ENCODE results near the gene RBFOX2. TPM values are rescaled to one million over a fixed set of nuclear protein-coding genes. Genes with fewer than 3 reads are reported as not detected.
"Not testable (repeated sequence)": the region's sequence is repeated elsewhere in the genome, so short reads cannot be mapped to it uniquely, and the experiment has no call there.

The RBFOX2 gene
- total RNA-seq, result 74.4 TPM
- long read RNA-seq, partial matches to known transcripts, result 3 of 71 reads
- long read RNA-seq, other reads (novel, unspliced or antisense), result 66 of 71 reads

GRCh38 chr22:36028646-36029405, at the start of gene RBFOX2:
Gene RBFOX2, minus strand, starts transcription at chr22:36028824. Its CDS starts 399 bp downstream, at chr22:36028425.
- peak; percentile 98 for DNase-seq
- intact Hi-C loops (cut with DNase I), result no loop called here
- peak; percentile 97 for ATAC-seq (ENCODE audit: poor library complexity)

DNA sequence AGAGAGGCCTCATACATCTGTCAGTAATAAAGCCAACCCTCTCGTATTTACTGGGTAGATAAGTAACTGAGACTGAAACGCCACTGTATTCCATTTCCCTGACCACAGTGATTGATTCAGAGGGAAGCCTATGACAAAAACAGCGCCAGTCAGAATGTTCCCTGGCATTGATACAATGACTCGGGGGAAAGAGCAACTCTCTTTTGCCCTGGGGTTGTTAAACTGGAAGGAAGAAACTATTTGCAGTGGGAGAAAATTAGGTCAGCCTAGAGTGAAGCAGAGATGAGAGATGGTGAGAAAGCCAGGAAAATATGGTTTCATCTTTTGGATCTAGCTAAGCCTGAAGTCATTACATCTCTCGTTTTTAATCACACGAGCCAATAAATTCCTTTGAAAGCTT, 48.6 kb upstream of the RBFOX2 start:
- peak; percentile 46 for ATAC-seq (ENCODE audit: poor library complexity)
- intact Hi-C loops (cut with DNase I), result no loop called here
- no peak for DNase-seq

- ATAC-seq (ENCODE audit: poor library complexity) (no peak), DNase-seq (no peak)
- intact Hi-C loops (cut with DNase I), result no loop called here
Observed at GRCh38 chr22:36075724-36076123, 47.1 kb upstream of the RBFOX2 start.

DNA sequence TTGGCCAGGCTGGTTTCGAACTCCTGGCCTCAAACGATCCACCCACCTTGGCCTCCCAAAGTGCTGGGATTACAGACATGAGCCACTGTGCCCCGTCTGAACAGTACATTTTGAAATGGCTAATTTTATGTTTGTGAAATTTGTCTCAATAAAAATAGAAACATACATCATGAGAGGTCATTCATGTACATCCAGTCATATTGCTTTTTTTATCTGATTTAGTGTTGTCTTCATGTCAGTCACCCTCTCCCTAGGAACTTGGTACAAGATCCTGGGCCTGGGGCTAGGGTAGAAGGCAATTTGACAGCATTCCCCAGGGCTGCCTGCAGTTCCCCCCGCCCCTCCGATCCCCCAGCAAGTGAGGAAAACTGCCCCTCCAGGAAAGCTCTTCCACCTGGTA, 46.6 kb upstream of the RBFOX2 start:
- ATAC-seq (ENCODE audit: poor library complexity), result no peak
- intact Hi-C loops (cut with DNase I), result no loop called here
- no peak for DNase-seq

DNA sequence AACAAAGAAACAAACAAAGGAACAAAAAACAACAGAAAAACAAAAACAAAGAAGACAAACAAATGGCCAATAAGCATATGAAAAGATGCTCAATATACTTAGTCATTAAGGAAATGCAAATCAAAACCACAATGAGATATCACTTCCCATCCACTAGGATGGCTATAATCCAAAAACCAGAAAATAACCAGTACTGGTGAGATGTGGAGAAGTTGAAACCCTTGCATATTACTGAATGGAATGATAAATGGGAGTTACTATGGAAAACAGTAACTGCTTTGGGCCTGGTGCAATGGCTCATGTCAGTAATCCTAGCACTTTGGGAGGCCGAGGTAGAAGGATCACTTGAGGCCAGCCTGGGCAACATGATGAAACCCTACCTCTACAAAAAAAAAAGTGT, 44.9 kb upstream of the RBFOX2 start:
- intact Hi-C loops (cut with DNase I), result no loop called here
- DNase-seq (no peak), ATAC-seq (ENCODE audit: poor library complexity) (no peak)

GRCh38 chr22:36070645-36071044, 42.0 kb upstream of the RBFOX2 start:
- DNase-seq; intact Hi-C loops (cut with DNase I); ATAC-seq (ENCODE audit: poor library complexity): not testable (repeated sequence)

DNA sequence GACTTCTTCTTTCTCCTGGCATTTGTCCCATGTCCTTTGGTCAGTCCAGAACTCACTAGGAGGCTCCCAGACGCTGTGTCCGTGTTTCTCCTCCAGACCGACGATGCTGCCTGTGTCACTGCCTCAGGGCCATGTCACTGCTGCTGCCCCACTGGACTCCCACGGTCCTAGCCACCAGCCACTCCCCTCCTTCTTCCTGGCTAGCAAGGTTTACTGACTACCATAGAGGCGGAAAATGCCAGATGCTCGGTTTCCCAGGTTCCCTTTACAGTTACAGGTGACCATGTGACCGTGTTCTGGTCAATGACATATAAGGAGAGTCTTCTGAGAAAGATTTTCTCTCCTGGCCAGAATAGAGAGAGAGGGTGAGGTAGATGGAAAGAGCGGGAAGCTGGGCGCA, 40.7 kb upstream of the RBFOX2 start:
- DNase-seq, result no peak
- intact Hi-C loops (cut with DNase I), result loop anchor here (5.0 to 10.0 kb wide), 2 partner anchors 55 to 137 kb away; no protein-coding TSS in a partner anchor
- no peak for ATAC-seq (ENCODE audit: poor library complexity)

DNA sequence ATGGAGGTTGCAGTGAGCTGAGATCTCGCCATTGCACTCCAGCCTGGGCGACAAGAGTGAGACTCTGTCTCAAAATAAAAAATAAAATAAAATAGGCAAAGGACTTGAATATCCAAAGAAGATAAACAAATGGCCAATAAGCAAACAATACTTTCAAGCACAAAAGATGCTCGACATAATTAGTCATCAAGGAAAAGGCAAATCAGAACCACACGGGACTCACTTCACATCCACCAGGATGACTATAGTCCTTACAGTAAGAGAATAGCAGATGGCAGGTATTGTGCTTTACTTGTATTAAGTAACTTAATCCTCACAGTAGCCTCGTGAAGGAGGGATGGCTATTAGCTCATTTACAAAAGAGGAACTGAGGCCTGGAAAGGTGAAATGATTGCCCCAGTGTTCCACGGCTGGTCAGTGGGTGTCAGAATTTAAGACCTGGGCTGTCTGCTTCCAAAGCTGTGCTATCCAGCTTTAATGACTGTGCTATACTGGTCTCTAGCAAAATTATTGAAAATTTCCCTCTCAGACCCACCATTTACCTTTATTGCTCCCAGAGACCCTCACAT, 40.2 kb upstream of the RBFOX2 start:
- intact Hi-C loops (cut with DNase I), result loop anchor here (5.0 to 10.0 kb wide), 2 partner anchors 56 to 137 kb away; no protein-coding TSS in a partner anchor
- no peak for DNase-seq
- no peak for ATAC-seq (ENCODE audit: poor library complexity)

DNA sequence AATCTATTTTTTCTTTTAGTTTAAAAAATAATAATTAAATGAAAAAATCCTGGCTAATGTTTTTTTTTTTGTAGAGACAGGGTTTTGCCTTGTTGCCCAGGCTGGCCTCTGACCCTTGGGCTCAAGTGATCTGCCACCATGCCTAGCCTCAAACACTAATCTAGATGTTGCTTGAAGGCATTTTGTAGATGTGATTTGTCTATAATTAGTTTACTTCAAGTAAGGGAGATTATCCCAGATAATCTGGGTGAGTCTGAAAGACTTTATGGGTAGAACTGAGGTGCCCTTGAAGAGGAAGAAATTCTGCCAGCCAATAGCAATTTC, 38.6 kb upstream of the RBFOX2 start:
- no peak for ATAC-seq (ENCODE audit: poor library complexity)
- intact Hi-C loops (cut with DNase I), result loop anchor here (5.0 to 10.0 kb wide), 2 partner anchors 58 to 135 kb away; no protein-coding TSS in a partner anchor
- no peak for DNase-seq

DNA sequence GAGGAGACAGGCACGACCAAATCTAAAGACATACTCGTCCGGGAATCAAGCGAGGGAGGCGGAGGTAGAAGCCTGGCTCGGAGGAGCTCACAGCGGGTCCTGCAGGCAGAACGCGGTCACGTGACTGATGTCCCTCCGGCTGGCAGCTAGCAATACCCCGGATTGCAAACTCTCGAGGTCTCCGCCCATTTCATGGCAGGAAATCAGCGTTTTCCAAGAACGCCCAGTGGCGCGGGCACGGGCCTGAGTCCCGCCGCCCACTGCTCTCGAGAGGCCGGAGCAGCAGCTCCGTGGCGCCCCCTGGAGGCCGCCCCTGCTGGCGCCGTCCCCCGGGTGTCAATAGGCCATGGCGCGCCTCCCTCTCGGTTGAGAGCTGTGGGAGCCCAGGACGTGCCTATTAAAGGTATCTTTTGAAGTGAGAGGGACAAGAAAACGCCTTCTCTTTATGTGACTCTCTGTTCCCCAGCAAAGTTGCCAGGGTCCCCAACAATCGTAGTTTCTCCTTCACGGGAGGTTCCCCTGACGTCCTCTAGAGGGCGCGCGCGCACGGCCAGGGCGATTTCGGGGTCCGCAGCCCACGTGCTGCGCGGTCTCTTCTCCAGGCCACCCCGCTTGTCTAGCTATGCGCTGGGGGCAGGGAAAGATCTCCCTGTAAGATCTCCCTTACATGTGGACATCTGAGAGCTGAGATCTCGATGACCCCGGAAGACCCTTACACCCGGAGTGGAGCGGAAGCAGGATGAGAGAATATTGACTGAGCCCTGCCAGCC, 37.3 kb upstream of the RBFOX2 start:
- DNase-seq, result peak; percentile 92
- peak; percentile 94 for ATAC-seq (ENCODE audit: poor library complexity)
- intact Hi-C loops (cut with DNase I), result loop anchor here (5.0 to 10.0 kb wide), 2 partner anchors 59 to 134 kb away; no protein-coding TSS in a partner anchor

DNA sequence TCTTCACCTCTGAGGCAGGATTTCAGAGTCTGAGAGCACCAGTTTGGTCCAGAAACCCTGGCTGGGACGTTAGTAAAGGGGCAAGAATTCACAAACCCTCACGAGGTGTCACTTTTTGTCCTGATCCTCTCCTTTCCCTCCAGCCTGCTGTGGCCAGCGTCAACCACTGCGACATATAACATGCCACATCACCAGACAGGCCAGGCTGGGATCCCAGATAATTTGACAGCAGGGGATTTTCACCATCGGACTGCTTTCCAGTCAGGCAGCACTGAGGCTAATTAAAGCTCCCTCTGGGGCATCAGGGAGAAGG, 36.8 kb upstream of the RBFOX2 start:
- intact Hi-C loops (cut with DNase I), result loop anchor here (5.0 to 10.0 kb wide), 2 partner anchors 59 to 133 kb away; no protein-coding TSS in a partner anchor
- peak; percentile 65 for ATAC-seq (ENCODE audit: poor library complexity)
- DNase-seq, result no peak

DNA sequence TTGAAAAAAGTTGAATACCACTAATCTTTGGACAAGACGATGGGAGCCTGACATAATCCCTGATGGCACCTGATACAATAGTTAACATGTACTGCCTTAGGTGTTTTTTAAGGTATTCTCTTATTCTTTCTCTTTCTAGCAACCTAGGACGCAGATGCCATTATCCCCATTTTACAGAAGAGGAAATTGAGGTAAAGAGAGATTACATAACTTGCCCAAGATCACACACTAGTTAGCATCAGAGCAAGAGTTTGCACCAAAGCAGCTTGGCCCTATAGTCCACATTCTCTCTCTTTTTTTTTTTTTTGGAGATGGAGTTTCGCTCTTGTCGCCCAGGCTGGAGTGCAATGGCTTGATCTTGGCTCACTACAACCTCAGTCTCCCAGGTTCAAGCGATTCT, 35.7 kb upstream of the RBFOX2 start:
- no peak for DNase-seq
- no peak for ATAC-seq (ENCODE audit: poor library complexity)
- intact Hi-C loops (cut with DNase I), result loop anchor here (10.0 kb wide), 1 partner anchor 60 kb away; no protein-coding TSS in a partner anchor

DNA sequence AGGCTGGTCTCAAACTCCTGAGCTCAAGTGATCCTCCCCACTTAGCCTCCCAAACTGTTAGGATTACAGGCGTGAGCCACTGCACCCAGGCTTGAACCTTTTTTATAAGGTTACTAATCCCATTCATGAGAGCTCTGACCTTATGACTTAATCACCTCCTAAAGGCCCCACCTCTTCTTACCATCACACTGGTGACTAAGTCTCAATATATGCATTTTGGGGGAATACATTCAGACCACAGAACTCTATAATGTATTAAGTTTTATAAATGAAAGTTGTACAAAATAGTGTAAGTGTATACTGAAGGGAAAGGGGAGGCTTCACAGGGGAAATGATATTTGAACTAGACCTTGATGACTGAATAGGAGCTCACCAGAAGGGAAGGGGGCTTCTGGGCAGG, 28.4 kb upstream of the RBFOX2 start:
- DNase-seq, result no peak
- intact Hi-C loops (cut with DNase I), result no loop called here

DNA sequence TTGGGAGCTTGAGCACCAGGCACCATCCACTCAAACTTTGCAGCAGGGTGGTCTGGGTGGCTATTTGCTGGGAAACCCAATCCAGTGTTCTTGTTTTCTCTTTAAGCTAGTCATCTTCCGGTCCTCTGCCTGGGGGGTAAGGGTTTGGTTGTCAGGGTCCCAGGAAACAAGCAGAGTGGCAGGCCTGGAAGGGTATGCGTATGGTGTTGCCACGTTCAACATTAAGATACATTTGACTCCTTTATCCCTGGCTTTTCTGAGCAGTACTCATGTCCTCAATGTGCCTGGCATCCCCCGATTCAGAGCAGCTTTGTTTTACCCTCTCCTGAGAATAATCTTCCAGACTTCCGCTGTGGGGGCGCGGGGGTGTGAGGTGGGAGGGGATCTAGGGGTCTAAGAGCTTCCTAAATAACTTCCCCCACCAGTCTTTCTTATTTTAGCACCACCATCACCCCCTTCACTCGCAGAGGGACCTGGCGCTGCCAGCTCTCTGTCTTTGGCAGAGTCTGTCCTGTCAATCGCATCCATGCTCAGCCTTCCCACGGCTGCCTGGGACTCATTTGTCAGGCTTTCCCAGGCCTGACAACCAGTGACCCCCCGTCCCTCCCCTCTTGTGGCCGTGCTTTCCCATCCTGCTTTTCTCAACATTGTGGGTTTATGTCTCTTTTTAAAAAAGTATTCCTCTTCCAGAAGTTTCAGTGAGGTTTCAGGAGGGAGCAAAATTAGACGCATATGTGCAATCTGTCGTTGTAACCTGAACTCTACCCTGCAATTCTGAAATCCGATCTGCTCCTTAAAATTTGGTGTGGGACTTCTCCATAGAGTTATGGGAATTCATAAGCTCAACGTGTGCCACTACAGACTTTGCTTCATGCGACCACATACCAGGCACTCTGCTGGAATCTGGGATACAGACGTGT, 27.0 kb upstream of the RBFOX2 start:
- ATAC-seq (ENCODE audit: poor library complexity) (peak; percentile 59), DNase-seq (peak; percentile 51)
- intact Hi-C loops (cut with DNase I), result no loop called here

More for the DNA sequence above, 28.4 kb upstream of the RBFOX2 start:
- ATAC-seq (ENCODE audit: poor library complexity), result no peak

- DNase-seq; ATAC-seq (ENCODE audit: poor library complexity); intact Hi-C loops (cut with DNase I): not testable (repeated sequence)
Observed at GRCh38 chr22:36054446-36054845, 25.8 kb upstream of the RBFOX2 start.

- ATAC-seq (ENCODE audit: poor library complexity) (no peak), DNase-seq (no peak)
- intact Hi-C loops (cut with DNase I), result no loop called here
Observed at GRCh38 chr22:36053242-36054147, 24.9 kb upstream of the RBFOX2 start.

DNA sequence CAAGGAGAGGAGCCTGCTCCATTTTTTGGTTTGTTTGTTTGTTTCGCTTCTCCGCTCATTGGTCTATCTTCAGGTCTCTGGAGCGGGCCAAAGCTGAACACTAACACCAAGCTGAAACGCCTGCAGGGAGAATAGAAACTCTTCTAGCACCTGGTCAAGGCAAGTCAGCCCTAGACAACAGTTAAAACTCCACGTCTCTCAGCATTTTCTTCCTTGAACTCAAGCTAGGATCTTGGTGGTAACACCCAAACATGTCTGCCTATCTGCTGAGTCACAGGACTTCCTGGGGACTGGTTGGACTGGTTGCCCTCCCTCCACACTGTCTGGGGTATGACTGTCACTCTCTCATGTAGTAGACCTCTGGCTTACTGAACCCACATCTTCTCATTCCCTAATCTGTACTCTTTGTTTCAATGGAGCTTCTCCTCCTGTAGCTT, 23.9 kb upstream of the RBFOX2 start:
- ATAC-seq (ENCODE audit: poor library complexity), result no peak
- intact Hi-C loops (cut with DNase I), result no loop called here
- no peak for DNase-seq

- ATAC-seq (ENCODE audit: poor library complexity) (no peak), DNase-seq (no peak)
- intact Hi-C loops (cut with DNase I), result no loop called here
Observed at GRCh38 chr22:36049678-36049997, 21.0 kb upstream of the RBFOX2 start.
